Liver (tissue), 3 donors: ENCODE data around the gene IFNAR2.

Source experiments
- SP1 ChIP-seq: IDR thresholded peaks from 2 replicates; pipeline ENCODE4 v1.6.1; 2018; ENCODE audit warnings: antibody characterized with exemption, mild to moderate bottlenecking
- YY1 ChIP-seq: IDR thresholded peaks from 2 replicates; pipeline ENCODE4 v1.6.1; 2016; ENCODE audit warnings: antibody characterized with exemption, mild to moderate bottlenecking
- TF ChIP-seq, protein P1 (sequence below): fragments of 150-350 bp; IDR thresholded peaks from 2 replicates; pipeline ENCODE4 v1.5.1; 2017; ENCODE audit warnings: improper control_type of control experiment, low read depth, low read length; ENCODE audit not compliant: missing input control
- TF ChIP-seq, protein P2 (sequence below): IDR thresholded peaks from 2 replicates; pipeline ENCODE4 v1.6.1; 2016; ENCODE audit warnings: antibody characterized with exemption
- TF ChIP-seq, protein P3 (sequence below): IDR thresholded peaks from 2 replicates; pipeline ENCODE4 v1.6.1; 2016; ENCODE audit warnings: antibody characterized with exemption
- donor health status: healthy.
- donor health status: healthy.

DNA sequence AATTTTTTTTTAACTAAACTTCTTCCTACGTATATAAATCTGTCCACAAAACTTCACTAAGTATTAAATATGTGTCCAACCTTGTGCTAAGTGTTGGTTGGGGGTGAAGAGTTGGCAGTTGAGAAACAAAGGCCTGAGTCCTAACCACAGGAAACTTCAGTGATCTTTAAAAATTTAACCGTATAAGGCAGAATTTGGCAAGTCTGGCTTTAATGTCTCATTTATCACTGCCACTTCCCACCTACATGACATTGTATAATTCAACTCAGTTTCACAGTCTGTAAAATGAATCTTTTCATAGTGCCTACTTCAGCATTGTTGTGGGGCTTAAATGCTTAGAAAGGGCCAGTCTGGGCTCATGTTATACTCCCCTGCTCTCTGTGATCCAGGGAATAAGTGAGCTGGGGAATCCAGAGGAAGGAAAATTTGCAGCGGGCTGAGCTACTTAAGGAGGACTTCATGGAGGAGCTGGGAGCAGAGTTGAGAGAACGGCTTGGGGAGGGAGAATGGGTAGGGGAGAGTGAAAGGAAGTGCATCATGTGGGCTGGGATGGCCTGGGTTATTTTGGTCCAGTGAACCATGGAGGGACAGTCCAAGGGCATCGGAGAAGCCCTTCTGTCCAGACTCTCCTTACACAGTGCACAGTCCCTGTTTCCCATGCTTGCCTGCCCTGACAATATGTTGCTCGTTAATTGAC, 14.5 kb downstream of the IFNAR2 start:
- TF ChIP-seq SP1 (no peak), YY1 (no peak)
- TF ChIP-seq, protein P1, sequence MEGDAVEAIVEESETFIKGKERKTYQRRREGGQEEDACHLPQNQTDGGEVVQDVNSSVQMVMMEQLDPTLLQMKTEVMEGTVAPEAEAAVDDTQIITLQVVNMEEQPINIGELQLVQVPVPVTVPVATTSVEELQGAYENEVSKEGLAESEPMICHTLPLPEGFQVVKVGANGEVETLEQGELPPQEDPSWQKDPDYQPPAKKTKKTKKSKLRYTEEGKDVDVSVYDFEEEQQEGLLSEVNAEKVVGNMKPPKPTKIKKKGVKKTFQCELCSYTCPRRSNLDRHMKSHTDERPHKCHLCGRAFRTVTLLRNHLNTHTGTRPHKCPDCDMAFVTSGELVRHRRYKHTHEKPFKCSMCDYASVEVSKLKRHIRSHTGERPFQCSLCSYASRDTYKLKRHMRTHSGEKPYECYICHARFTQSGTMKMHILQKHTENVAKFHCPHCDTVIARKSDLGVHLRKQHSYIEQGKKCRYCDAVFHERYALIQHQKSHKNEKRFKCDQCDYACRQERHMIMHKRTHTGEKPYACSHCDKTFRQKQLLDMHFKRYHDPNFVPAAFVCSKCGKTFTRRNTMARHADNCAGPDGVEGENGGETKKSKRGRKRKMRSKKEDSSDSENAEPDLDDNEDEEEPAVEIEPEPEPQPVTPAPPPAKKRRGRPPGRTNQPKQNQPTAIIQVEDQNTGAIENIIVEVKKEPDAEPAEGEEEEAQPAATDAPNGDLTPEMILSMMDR, result no peak
- TF ChIP-seq, protein P2, sequence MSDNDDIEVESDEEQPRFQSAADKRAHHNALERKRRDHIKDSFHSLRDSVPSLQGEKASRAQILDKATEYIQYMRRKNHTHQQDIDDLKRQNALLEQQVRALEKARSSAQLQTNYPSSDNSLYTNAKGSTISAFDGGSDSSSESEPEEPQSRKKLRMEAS, result no peak
- TF ChIP-seq, protein P3, sequence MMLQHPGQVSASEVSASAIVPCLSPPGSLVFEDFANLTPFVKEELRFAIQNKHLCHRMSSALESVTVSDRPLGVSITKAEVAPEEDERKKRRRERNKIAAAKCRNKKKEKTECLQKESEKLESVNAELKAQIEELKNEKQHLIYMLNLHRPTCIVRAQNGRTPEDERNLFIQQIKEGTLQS, result no peak
